Activated CD8-positive, alpha-beta T cell treated with anti-CD3 and anti-CD28 coated beads, Interleukin-2, amount 10 ng/mL, durations not matched to agents 7 days and 5 days (primary cell): Measurements from ENCODE around the gene COLEC11. TPM values are rescaled to one million over a fixed set of nuclear protein-coding genes. Genes with fewer than 3 reads are reported as not detected.

Experiments
- ATAC-seq: fragments of 150-1000 bp; cut with Tn5 transposase; one replicate; pipeline ENCODE4 v1.10.0; 2021; ENCODE audit warnings: moderate library complexity
- CTCF ChIA-PET: fragments of 350-600 bp; sonication (Branson Sonifier 250); formaldehyde crosslinking; loops from one replicate; lab custom pipeline; 2021; ENCODE audit warnings: antibody characterized with exemption; lab: Charles Lee
- POLR2A ChIA-PET: fragments of 350-600 bp; sonication (Branson Sonifier 250); formaldehyde crosslinking; loops from one replicate; lab custom pipeline; 2021; ENCODE audit warnings: antibody characterized with exemption; lab: Charles Lee
- DNase-seq: peaks from one replicate; pipeline ENCODE4 v3.0.0-alpha.2; 2020
- H3K27ac Mint-ChIP-seq: one replicate; pipeline ENCODE4 v1.8.0; 2021; ENCODE audit warnings: mild to moderate bottlenecking, mixed read lengths
- H3K27me3 Mint-ChIP-seq: one replicate; pipeline ENCODE4 v1.8.0; 2021; ENCODE audit warnings: low read depth, mixed read lengths
- H3K36me3 Mint-ChIP-seq: one replicate; pipeline ENCODE4 v1.8.0; 2021; ENCODE audit warnings: low read depth, mixed read lengths
- H3K4me1 Mint-ChIP-seq: one replicate; pipeline ENCODE4 v1.8.0; 2021; ENCODE audit warnings: low read depth, mixed read lengths
- H3K4me3 Mint-ChIP-seq: one replicate; pipeline ENCODE4 v1.8.0; 2021; ENCODE audit warnings: mild to moderate bottlenecking, mixed read lengths
- H3K9me3 Mint-ChIP-seq: one replicate; pipeline ENCODE4 v1.8.0; 2022; ENCODE audit warnings: mixed read lengths; ENCODE audit not compliant: insufficient read depth
- total RNA-seq, 2 experiments: library from RNA; stranded (reverse); gene quantifications; one replicate each; pipeline ENCODE4 v1.2.3, GENCODE V29; 2021

COLEC11 gene
- total RNA-seq, 2 experiments from 2014 or later, result not detected

DNA sequence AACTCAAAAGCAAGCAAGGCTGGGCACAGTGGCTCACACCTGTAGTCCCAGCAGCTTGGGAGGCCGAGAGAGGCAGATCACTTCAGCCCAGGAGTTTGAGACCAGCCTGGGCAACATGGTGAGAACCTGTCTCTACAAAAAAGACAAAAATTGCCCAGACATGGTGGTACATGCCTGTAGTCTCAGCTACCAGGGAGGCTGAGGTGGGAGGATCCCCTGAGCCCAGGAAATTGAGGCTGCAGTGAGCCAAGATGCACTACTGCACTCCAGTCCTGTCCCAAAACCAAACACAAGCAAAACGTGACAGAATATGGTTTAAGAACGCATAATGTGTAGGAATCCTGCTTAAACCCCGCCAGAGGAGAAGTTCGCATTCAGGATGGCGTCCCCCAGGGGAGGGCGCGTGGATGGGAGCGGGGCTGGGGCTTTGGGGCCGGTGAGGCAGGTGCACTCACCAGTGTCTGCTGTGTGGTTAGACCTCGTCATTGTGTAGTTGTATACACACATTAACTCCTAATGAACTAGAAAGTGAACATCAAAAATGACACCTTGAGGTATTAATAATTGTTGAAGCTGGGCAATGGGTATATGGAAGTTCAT lies 5.4 kb downstream of the COLEC11 start:
- Mint-ChIP-seq H3K36me3 (no peaks in the 10 kb centered on the region), H3K27ac (no peak overlapping the region), H3K27me3 (peaks cover 4% of the 10 kb centered on the region), H3K9me3 (no peaks in the 10 kb centered on the region), H3K4me1 (peaks cover 8% of the 10 kb centered on the region), H3K4me3 (no peak overlapping the region)
- POLR2A ChIA-PET, result no interaction called here
- DNase-seq (no peak), ATAC-seq (no peak)
- CTCF ChIA-PET, result no interaction called here

DNA sequence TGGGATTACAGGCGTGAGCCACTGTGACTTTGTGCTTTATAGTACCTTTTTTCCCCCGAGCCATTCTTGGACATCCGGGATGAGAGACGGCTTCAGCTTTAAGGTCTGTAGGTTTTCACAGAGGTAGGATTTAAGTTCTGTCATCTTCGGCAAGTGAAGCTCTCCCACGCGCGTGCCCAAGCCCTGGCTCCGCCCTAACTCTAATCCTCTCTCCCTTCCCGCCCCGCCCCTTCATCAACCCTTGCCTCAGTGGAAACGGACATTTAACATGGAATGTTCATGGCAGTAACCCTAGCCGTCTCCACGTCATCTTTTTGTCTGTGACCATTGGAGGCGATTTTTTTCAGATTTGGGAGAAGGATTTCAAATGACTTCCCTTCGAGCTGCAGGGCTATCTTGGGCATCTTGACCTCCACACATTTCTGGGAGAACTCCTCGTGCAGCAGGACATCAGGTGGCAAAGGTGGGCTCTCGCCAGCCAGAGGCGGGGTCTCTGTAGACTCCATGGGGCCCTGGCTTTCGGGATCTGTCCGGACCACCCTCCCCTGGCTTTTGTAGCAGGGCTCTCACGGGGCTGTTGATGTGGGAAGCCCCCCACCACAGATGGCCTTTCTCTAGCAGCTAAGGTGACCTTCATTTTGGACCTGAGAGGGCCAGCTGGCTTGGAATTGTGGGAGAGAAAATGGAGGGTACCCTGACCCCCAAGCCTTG lies 6.8 kb downstream of the COLEC11 start:
- H3K4me1 Mint-ChIP-seq, result peaks cover 2% of the 10 kb centered on the region
- POLR2A ChIA-PET, result no interaction called here
- peaks cover 2% of the 10 kb centered on the region for H3K27me3 Mint-ChIP-seq
- ATAC-seq (no peak), DNase-seq (peak; percentile 8)
- no peaks in the 10 kb centered on the region for H3K36me3 Mint-ChIP-seq
- CTCF ChIA-PET, result no interaction called here
- no peak overlapping the region for H3K27ac Mint-ChIP-seq
- H3K9me3 Mint-ChIP-seq, result no peaks in the 10 kb centered on the region
- no peak overlapping the region for H3K4me3 Mint-ChIP-seq

DNA sequence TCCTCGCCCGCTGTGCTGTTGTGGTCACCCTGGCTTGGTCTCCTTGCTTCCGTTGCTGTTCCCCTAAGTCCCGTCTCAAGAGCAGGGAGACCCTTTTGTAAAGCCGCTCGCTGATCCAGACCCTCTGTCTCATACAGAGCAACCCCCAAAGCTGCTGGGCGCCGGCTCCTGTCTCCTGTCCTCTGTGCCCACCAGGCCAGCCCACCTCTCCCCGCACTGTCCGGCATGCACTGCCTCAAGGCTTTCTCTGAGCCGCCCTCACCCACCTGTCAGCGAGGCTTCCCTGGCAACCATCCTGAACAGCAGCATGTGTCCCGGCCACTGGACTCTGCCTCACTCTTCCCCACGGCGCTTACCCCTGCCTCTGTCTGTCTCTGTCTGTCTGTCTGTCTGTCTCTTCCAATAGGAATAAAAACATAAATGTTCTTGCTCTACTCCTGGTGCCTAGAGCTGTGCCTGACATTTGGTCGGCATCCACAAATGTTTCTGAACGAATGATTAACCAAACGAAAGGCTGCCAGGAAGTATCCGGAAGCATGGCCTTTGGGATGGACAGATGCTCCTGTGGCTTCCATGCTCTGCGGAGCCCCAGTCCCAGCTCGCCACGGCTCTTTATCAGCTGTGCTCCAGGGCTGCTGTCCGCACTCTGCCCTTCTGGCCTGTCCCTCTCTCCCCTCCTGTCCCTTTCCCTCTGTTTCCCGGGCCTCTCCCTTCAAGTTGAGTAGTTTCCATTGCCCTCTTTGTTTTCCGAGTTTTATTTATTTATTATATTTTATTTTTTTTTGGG lies 7.8 kb downstream of the COLEC11 start:
- peaks cover 2% of the 10 kb centered on the region for H3K27me3 Mint-ChIP-seq
- ChIA-PET POLR2A (no interaction called here), CTCF (no interaction called here)
- no peak overlapping the region for H3K4me3 Mint-ChIP-seq
- H3K36me3 Mint-ChIP-seq, result no peaks in the 10 kb centered on the region
- peaks cover 2% of the 10 kb centered on the region for H3K4me1 Mint-ChIP-seq
- no peaks in the 10 kb centered on the region for H3K9me3 Mint-ChIP-seq
- DNase-seq (peak; percentile 17), ATAC-seq (no peak)
- H3K27ac Mint-ChIP-seq, result no peak overlapping the region

DNA sequence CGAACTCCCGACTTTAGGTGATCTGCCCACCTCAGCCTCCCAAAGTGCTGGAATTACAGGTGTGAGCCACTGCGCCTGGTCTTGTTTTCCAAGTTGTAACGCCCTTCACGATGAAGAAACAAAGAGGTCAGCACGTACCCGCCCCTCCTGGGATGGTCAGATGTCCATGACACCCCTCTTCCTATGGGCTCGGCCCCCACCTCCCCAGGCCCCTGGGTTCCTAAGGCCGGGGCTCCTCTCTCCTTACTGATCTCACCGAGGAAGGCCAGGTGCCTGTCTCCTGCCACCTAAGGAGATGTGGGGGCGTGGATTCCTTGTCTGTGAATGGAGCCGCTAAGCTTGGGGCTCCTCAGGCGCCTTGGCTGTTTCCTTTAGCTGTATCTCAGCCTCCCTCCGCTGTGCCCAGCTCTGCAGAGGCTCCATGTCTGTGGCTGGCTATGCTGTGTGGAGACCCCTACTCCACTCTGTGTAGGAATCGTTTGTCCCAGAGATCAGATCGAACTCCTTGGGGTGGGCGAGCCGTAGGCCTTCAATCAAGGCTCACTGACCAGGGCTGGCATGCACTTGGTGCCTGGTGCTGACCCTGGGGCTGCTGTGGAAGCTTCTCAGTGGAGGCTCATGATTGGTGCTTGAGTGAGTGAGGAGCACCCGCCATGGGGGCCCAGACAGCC lies 8.8 kb downstream of the COLEC11 start:
- H3K4me3 Mint-ChIP-seq, result no peak overlapping the region
- ATAC-seq (no peak), DNase-seq (peak; percentile 7)
- H3K9me3 Mint-ChIP-seq, result no peaks in the 10 kb centered on the region
- H3K27ac Mint-ChIP-seq, result no peak overlapping the region
- no peaks in the 10 kb centered on the region for H3K36me3 Mint-ChIP-seq
- CTCF ChIA-PET, result no interaction called here
- peaks cover 2% of the 10 kb centered on the region for H3K4me1 Mint-ChIP-seq
- peaks cover 2% of the 10 kb centered on the region for H3K27me3 Mint-ChIP-seq
- POLR2A ChIA-PET, result no interaction called here

DNA sequence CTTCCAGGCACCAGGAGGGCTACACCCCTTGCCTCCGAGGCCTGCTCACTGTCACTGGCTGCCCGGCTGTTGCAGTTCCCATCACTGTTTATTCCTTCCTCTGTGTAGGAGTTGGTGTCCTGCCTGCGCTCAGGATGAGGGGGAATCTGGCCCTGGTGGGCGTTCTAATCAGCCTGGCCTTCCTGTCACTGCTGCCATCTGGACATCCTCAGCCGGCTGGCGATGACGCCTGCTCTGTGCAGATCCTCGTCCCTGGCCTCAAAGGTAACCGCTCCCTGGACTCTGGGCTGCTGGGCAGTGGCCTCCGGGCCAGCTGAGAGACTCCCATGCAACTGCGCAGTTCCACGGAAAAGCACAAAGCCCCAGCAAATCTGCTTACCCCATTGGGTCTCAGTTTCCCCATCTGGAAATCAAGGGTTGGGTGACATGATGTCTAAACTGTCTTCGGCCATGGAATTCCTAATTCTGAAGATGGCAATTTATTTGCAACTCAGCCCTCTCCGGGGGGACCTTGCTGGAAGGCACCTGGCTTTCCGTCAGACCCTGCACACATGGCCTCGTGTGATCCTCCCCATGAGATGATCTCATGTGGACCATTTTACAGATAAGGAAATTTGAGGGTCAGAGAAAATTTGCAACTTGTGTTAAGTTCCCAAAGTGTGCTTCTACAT lies 9.4 kb downstream of the COLEC11 start:
- no peak overlapping the region for H3K27ac Mint-ChIP-seq
- CTCF ChIA-PET, result no interaction called here
- POLR2A ChIA-PET, result interaction anchor here (0.7 kb wide), 1 partner anchor 118 kb away, joined by 3 read pairs; no protein-coding TSS in a partner anchor
- H3K4me1 Mint-ChIP-seq, result peaks cover 6% of the 10 kb centered on the region
- no peaks in the 10 kb centered on the region for H3K27me3 Mint-ChIP-seq
- no peaks in the 10 kb centered on the region for H3K9me3 Mint-ChIP-seq
- H3K36me3 Mint-ChIP-seq, result no peaks in the 10 kb centered on the region
- DNase-seq (peak; percentile 12), ATAC-seq (no peak)
- no peak overlapping the region for H3K4me3 Mint-ChIP-seq

DNA sequence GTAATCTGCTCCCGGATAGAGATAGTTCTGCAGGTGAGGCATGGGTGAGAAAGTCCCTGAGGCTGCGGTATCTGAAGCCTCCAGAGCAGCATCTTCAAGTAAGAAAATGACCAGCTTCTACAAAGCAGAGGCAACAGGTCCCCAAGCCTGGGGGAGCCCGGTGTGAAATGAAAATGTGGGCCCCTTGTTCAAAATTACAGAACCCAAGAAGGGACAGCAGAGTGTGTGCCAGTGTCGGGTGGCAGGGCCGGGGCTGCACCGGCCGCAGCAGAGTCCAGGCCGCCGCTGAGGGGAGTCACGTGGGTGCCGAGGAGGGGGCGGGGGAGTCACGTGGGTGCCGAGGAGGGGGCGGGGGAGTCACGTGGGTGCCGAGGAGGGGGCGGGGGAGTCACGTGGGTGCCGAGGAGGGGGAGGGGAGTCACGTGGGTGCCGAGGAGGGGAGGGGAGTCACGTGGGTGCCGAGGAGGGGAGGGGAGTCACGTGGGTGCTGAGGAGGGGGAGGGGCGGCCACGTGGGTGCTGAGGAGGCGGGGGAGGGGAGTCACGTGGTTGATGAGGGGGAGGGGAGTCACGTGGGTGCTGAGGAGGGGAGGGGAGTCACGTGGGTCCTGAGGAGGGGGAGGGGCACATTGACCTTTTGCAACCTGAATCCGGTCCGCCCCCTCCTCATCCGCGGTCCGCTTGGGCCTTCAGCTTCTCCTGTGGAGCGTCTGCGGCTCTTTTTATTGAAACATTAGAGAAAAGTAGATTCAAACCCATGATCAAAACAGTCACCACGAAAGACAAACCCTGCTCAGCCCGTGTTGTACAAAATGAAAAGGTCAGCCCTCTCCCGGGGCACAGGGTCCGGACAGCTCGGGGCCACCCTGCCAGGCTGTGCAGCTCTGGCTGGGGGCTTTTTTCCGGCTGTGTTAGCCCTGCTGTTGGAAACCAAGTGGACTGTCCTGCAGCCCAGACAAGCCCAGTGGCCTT lies 10.4 kb downstream of the COLEC11 start:
- Mint-ChIP-seq H3K27me3 (no peaks in the 10 kb centered on the region), H3K27ac (peak overlapping the region; percentile 25), H3K36me3 (no peaks in the 10 kb centered on the region), H3K9me3 (no peaks in the 10 kb centered on the region), H3K4me1 (peaks cover 6% of the 10 kb centered on the region), H3K4me3 (no peak overlapping the region)
- CTCF ChIA-PET, result no interaction called here
- POLR2A ChIA-PET, result interaction anchor here (0.7 kb wide), 1 partner anchor 117 kb away, joined by 3 read pairs; no protein-coding TSS in a partner anchor
- DNase-seq, result peak; percentile 27
- peak; percentile 40 for ATAC-seq

GRCh38 chr2:3606028-3606369 lies 11.1 kb downstream of the COLEC11 start:
- H3K4me1 Mint-ChIP-seq, result peaks cover 6% of the 10 kb centered on the region
- ATAC-seq, result no peak
- H3K36me3 Mint-ChIP-seq, result no peaks in the 10 kb centered on the region
- POLR2A ChIA-PET, result no interaction called here
- H3K4me3 Mint-ChIP-seq, result no peak overlapping the region
- no peak for DNase-seq
- H3K27me3 Mint-ChIP-seq, result no peaks in the 10 kb centered on the region
- CTCF ChIA-PET, result no interaction called here
- H3K27ac Mint-ChIP-seq, result no peak overlapping the region
- no peaks in the 10 kb centered on the region for H3K9me3 Mint-ChIP-seq

DNA sequence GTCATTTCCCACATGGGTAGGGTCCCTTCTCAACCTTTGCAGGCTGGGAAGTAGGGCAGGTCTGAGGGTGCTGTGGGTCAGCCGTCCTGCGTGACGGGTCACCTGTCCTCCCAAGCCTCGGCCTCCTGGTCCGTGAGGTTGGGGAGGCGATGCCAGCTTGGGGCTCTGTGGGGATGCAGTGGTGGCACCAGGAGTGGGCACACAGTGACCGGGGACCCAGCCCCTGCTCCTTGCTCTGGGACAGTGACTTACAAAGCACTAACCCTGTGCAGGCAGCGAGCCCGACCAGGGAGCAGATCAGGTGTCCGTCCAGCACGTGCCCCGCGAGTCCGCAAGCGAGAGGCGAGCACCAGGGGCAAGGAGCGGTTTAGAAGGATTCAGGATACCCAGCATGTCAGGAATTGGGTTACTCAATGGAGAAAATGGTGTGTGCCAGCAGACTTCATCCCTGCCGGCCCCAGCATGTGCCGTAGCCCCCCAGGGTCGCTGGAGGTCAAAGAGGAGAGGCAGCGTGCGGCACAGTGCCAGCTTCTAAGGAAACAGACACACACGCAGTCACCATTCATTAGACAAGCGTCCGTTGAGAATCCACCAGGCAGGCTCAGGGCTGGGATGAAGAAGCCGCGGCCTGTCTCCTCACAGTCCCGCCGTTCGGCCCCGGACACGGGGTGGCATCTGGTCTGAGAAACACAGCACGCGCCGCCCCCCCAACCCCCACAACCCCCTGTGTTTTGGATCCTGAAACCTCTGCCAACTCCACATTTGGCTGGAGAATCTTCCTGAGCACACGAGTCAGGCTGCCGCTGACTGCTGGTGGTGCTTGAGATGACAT lies 11.7 kb downstream of the COLEC11 start:
- ChIA-PET POLR2A (no interaction called here), CTCF (no interaction called here)
- Mint-ChIP-seq H3K9me3 (no peaks in the 10 kb centered on the region), H3K27me3 (no peaks in the 10 kb centered on the region), H3K36me3 (no peaks in the 10 kb centered on the region), H3K4me3 (no peak overlapping the region), H3K27ac (no peak overlapping the region), H3K4me1 (peaks cover 6% of the 10 kb centered on the region)
- no peak for ATAC-seq
- peak; percentile 14 for DNase-seq

DNA sequence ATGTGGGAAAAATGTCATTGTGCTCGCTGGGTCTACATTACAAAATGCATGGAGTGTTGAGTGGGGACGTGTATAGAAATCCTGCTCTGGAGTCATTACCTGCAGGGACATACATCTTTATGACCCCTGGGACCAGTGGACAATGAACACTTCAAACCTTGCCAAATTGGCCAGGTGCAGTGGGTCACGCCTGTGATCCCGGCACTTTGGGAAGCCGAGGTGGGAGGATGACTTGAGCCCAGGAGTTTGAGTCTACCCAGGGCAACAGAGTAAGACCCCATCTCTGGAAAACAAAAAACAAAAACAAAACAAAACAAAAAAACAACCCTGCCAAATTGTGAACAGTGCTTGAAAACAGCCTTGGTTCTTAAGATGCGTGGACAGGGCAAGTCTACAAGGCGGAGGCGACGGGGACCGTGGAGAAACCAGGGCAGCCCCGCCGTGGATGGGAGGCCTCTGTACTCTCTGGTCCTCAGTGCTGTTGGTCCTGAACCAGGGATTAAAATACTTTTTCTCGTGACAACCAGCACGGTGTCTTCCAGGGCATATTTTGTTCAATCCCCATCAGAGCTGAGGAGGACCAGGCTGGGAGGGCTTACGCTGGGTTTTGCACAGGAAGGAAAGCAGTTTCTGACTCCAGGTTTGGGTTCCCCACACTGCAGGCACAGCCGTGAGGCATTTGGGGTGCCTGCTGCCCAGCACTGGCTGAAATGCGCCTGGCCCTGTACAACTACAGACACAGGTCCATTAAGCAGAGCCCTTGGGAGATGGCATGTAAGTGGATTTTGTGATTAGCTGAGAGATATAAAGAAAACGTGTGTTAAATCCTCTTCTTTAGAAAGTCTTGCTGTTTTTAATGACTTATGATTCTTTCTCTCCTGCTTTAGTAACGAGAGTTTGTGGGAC lies 13.7 kb downstream of the COLEC11 start:
- ATAC-seq, result no peak
- H3K27ac Mint-ChIP-seq, result no peak overlapping the region
- POLR2A ChIA-PET, result no interaction called here

More for the DNA sequence above, 13.7 kb downstream of the COLEC11 start:
- H3K4me3 Mint-ChIP-seq, result no peak overlapping the region
- peaks cover 2% of the 10 kb centered on the region for H3K9me3 Mint-ChIP-seq
- H3K27me3 Mint-ChIP-seq, result no peaks in the 10 kb centered on the region
- H3K36me3 Mint-ChIP-seq, result no peaks in the 10 kb centered on the region
- peak; percentile 13 for DNase-seq
- CTCF ChIA-PET, result no interaction called here
- peaks cover 6% of the 10 kb centered on the region for H3K4me1 Mint-ChIP-seq
